ENCODE results near the gene PLEKHM3.

PLEKHM3 gene

DNA sequence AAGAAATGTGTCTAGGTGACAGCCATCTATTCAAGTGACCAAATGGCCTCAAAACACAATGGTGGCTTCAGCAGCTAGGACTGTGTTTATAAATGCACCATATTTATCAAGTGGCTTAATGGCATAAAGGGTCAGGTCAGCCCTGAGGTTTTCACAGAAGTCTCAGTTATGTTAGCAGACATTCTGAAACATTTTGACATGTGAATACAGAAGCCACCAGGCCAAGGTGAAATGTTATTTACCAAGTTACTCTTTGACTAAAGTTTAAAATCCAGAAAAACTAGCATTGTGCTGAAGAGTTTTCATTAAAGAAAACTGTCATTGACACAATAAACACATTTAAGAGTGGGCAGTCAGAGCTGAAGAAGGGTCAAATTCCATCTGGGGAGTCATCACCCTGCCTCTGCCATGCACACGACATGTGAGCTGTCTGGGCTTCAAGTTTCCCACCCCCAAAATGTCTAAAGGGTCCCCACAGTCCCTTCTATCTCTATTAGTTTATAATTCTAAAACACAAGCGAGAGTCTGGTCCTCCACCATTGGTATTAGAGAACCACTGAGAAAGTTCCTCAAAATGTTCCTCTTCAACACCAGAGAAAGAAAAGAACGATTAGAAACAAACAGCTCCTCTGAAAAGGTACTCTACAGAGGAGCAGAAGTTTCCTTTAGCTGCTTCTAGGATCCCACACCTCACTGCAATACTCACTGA is 178.1 kb downstream of the PLEKHM3 start:
- no peaks in the 10 kb centered on the region for H3K9me2 ChIP-seq (replicated peaks; ENCODE audit: insufficient read depth, low read length)
- no peak overlapping the region for H3K4me2 ChIP-seq (ENCODE audit: low read depth, low read length, poor library complexity, severe bottlenecking)
- H4K20me1 ChIP-seq (ENCODE audit: low read depth, low read length), result no peaks in the 10 kb centered on the region
- TF ChIP-seq, protein P1, sequence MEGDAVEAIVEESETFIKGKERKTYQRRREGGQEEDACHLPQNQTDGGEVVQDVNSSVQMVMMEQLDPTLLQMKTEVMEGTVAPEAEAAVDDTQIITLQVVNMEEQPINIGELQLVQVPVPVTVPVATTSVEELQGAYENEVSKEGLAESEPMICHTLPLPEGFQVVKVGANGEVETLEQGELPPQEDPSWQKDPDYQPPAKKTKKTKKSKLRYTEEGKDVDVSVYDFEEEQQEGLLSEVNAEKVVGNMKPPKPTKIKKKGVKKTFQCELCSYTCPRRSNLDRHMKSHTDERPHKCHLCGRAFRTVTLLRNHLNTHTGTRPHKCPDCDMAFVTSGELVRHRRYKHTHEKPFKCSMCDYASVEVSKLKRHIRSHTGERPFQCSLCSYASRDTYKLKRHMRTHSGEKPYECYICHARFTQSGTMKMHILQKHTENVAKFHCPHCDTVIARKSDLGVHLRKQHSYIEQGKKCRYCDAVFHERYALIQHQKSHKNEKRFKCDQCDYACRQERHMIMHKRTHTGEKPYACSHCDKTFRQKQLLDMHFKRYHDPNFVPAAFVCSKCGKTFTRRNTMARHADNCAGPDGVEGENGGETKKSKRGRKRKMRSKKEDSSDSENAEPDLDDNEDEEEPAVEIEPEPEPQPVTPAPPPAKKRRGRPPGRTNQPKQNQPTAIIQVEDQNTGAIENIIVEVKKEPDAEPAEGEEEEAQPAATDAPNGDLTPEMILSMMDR (IDR thresholded peaks at IDR 0.05; ENCODE audit: insufficient read depth, low read length, poor library complexity, severe bottlenecking), result no peak
- TF ChIP-seq EZH2phosphoT487 (conservative IDR thresholded peaks at IDR 0.05; ENCODE audit: low read length), result no peak
- H3K9me3 ChIP-seq (ENCODE audit: insufficient read depth, low read length), result no peaks in the 10 kb centered on the region
- H3K4me3 ChIP-seq (ENCODE audit: insufficient read depth, low read length, poor library complexity, severe bottlenecking), result no peak overlapping the region
- H3K27ac ChIP-seq (ENCODE audit: low read depth, low read length), result no peak overlapping the region
- no peaks in the 10 kb centered on the region for H3K27me3 ChIP-seq (ENCODE audit: low read length)
- H2AFZ ChIP-seq (ENCODE audit: low read depth, low read length, severe bottlenecking), result no peak overlapping the region
- no peaks in the 10 kb centered on the region for H3K36me3 ChIP-seq (ENCODE audit: low read length)
- H3K9ac ChIP-seq (ENCODE audit: low read length), result no peak overlapping the region
- H3K79me2 ChIP-seq (ENCODE audit: insufficient read depth, low read length), result no peaks in the 10 kb centered on the region
- no peaks in the 10 kb centered on the region for H3F3A ChIP-seq (ENCODE audit: insufficient read depth)

DNA sequence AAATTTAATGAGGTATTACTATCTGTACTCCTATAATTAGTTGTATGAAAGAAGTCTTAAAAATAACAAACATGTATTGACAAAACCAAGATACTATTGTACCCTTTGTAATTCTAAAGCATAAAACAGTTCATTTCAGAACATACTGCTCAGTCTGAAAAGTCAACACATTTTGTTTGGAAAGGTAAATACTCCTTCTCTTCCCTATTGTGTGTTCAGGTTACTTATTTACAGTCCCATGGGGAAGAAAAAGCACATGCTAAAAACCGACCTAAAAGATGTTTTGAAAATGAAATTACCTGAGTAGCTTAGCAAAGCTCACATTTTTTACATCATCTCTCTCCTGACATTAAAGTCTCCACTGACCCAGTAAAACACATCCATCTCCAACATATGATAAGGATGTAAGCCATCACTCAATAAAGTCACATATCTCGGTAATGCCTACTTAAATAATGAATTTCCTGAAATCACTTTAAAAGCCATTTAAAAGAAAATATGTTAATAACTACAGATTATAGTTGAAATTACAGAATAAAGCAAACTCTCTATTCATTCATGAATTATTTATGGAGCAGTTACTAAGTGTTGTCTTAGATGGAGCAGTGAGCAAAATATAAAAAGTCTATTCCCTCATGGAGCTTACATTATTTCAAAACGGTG is 180.0 kb downstream of the PLEKHM3 start:
- H3K9me2 ChIP-seq (replicated peaks; ENCODE audit: insufficient read depth, low read length), result no peaks in the 10 kb centered on the region
- H3K79me2 ChIP-seq (ENCODE audit: insufficient read depth, low read length), result no peaks in the 10 kb centered on the region
- no peaks in the 10 kb centered on the region for H3F3A ChIP-seq (ENCODE audit: insufficient read depth)
- H3K9me3 ChIP-seq (ENCODE audit: insufficient read depth, low read length), result no peaks in the 10 kb centered on the region
- H2AFZ ChIP-seq (ENCODE audit: low read depth, low read length, severe bottlenecking), result no peak overlapping the region
- H3K27ac ChIP-seq (ENCODE audit: low read depth, low read length), result no peak overlapping the region
- no peaks in the 10 kb centered on the region for H3K27me3 ChIP-seq (ENCODE audit: low read length)
- H3K36me3 ChIP-seq (ENCODE audit: low read length), result no peaks in the 10 kb centered on the region
- no peaks in the 10 kb centered on the region for H4K20me1 ChIP-seq (ENCODE audit: low read depth, low read length)
- H3K4me2 ChIP-seq (ENCODE audit: low read depth, low read length, poor library complexity, severe bottlenecking), result no peak overlapping the region
- TF ChIP-seq EZH2phosphoT487 (conservative IDR thresholded peaks at IDR 0.05; ENCODE audit: low read length), result no peak
- no peak overlapping the region for H3K4me3 ChIP-seq (ENCODE audit: insufficient read depth, low read length, poor library complexity, severe bottlenecking)
- H3K9ac ChIP-seq (ENCODE audit: low read length), result no peak overlapping the region

DNA sequence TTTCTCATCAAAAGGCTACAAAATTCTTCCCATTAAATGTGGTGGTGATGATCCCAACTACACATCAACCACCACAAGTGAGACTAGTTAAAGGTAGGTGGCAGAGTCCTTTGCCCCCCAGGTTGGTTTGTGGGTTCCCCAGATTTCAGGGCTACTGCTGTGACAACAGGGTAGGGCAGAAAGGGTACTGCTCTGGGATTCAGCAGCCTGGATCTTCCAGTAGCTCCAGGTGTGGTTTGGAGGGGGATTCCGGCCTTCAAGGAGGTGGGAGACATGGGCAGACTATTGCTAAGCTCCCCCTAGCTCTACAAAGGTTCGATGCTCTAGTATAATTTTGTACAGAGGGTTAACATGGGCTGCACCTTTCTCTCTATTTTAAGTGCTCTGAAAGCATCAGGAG is 180.7 kb downstream of the PLEKHM3 start:
- no peaks in the 10 kb centered on the region for H3K9me3 ChIP-seq (ENCODE audit: insufficient read depth, low read length)

More for the DNA sequence above, 180.7 kb downstream of the PLEKHM3 start:
- no peak overlapping the region for H3K4me2 ChIP-seq (ENCODE audit: low read depth, low read length, poor library complexity, severe bottlenecking)
- H3K79me2 ChIP-seq (ENCODE audit: insufficient read depth, low read length), result no peaks in the 10 kb centered on the region
- H3K9me2 ChIP-seq (replicated peaks; ENCODE audit: insufficient read depth, low read length), result no peaks in the 10 kb centered on the region
- no peaks in the 10 kb centered on the region for H3F3A ChIP-seq (ENCODE audit: insufficient read depth)
- H4K20me1 ChIP-seq (ENCODE audit: low read depth, low read length), result no peaks in the 10 kb centered on the region
- no peak overlapping the region for H2AFZ ChIP-seq (ENCODE audit: low read depth, low read length, severe bottlenecking)
- no peak overlapping the region for H3K4me3 ChIP-seq (ENCODE audit: insufficient read depth, low read length, poor library complexity, severe bottlenecking)
- no peak overlapping the region for H3K27ac ChIP-seq (ENCODE audit: low read depth, low read length)
- TF ChIP-seq, protein P1 (IDR thresholded peaks at IDR 0.05; ENCODE audit: insufficient read depth, low read length, poor library complexity, severe bottlenecking), result no peak
- no peak for TF ChIP-seq EZH2phosphoT487 (conservative IDR thresholded peaks at IDR 0.05; ENCODE audit: low read length)
- no peaks in the 10 kb centered on the region for H3K27me3 ChIP-seq (ENCODE audit: low read length)
- H3K9ac ChIP-seq (ENCODE audit: low read length), result no peak overlapping the region
- H3K36me3 ChIP-seq (ENCODE audit: low read length), result no peaks in the 10 kb centered on the region
